ENCODE data around the gene SCNN1A. TPM values are rescaled to one million over a fixed set of nuclear protein-coding genes. Genes with fewer than 3 reads are reported as not detected.
A peak's percentile ranks its signal among the peaks of the same experiment; 100 is the strongest.

The SCNN1A gene
- total and polyA plus RNA-seq, 11 donors: 0.11 to 3.9 (median 0.43) TPM; not detected in 4

DNA sequence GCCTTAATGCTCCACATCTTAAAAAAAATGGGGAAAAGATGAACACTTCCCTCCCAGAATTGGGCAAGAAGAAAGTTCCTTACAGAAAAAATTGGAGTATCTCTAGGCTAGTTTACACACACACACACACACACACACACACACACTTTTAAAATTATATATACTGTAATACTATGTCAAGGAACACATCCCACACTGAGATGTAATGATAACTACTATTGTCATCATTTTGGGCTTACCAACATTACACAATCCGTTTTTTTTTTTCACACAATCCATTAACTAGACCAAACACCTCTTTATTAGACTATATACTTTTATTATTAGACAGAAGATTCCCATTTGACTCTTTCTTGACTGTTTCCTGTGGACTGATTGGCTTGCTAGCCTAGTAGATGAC lies 11.1 kb upstream of the SCNN1A start:
- H3K27me3 ChIP-seq: no peaks in the 10 kb centered on the region
- TF ChIP-seq POLR2A (IDR thresholded peaks at IDR 0.05): no peak
- TF ChIP-seq, protein P1, sequence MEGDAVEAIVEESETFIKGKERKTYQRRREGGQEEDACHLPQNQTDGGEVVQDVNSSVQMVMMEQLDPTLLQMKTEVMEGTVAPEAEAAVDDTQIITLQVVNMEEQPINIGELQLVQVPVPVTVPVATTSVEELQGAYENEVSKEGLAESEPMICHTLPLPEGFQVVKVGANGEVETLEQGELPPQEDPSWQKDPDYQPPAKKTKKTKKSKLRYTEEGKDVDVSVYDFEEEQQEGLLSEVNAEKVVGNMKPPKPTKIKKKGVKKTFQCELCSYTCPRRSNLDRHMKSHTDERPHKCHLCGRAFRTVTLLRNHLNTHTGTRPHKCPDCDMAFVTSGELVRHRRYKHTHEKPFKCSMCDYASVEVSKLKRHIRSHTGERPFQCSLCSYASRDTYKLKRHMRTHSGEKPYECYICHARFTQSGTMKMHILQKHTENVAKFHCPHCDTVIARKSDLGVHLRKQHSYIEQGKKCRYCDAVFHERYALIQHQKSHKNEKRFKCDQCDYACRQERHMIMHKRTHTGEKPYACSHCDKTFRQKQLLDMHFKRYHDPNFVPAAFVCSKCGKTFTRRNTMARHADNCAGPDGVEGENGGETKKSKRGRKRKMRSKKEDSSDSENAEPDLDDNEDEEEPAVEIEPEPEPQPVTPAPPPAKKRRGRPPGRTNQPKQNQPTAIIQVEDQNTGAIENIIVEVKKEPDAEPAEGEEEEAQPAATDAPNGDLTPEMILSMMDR (IDR thresholded peaks at IDR 0.05): no peak
- ATAC-seq (no peak), DNase-seq (no peak)
- H3K36me3 ChIP-seq: peaks cover 0 to 61% (median 51%) of the 10 kb centered on the region in 9 donors
- H3K27ac ChIP-seq: peak overlapping the region in 1 of 12 donors; percentile 48
- H3K4me1 ChIP-seq: peaks cover 0 to 70% (median 24%) of the 10 kb centered on the region in 12 donors
- H3K9me3 ChIP-seq: no peaks in the 10 kb centered on the region
- no peak overlapping the region for H3K4me3 ChIP-seq
- 73 to 84% (median 79%) methylated on average over 1 of the region's 1 CpG for WGBS, 4 donors
- intact Hi-C loops (cut with DNase I): loop anchor here in 1 of 10 donors (5.0 kb wide), 1 partner anchor 59 kb away; no protein-coding TSS in a partner anchor

DNA sequence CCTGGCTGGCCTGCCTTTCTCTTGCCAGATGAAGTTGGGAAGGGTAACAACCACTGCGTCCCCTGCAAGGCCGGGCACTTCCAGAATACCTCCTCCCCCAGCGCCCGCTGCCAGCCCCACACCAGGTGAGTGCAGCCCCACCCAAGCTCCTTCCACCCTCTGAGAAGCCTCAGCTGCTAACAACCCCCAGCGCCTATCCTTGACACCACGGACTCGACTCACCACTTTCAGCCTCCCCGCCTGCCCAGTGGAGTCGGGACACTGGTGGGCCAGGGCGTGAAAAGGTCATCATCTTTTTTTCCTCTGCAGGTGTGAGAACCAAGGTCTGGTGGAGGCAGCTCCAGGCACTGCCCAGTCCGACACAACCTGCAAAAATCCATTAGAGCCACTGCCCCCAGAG lies 10.7 kb upstream of the SCNN1A start:
- Histone ChIP-seq H3K4me1 (peaks cover 0 to 70% (median 24%) of the 10 kb centered on the region in 12 donors), H3K4me3 (no peak overlapping the region), H3K36me3 (peaks cover 0 to 56% (median 47%) of the 10 kb centered on the region in 9 donors), H3K27me3 (no peaks in the 10 kb centered on the region), H3K27ac (peak overlapping the region in 1 of 12 donors; percentile 48), H3K9me3 (no peaks in the 10 kb centered on the region)
- intact Hi-C loops (cut with DNase I): loop anchor here in 1 of 10 donors (5.0 kb wide), 1 partner anchor 59 kb away; no protein-coding TSS in a partner anchor
- ATAC-seq (no peak), DNase-seq (no peak)
- TF ChIP-seq POLR2A (IDR thresholded peaks at IDR 0.05): no peak
- TF ChIP-seq, protein P1 (IDR thresholded peaks at IDR 0.05): no peak
- 78 to 88% (median 85%) methylated on average over 10 to 11 of the region's 11 CpGs for WGBS, 4 donors

DNA sequence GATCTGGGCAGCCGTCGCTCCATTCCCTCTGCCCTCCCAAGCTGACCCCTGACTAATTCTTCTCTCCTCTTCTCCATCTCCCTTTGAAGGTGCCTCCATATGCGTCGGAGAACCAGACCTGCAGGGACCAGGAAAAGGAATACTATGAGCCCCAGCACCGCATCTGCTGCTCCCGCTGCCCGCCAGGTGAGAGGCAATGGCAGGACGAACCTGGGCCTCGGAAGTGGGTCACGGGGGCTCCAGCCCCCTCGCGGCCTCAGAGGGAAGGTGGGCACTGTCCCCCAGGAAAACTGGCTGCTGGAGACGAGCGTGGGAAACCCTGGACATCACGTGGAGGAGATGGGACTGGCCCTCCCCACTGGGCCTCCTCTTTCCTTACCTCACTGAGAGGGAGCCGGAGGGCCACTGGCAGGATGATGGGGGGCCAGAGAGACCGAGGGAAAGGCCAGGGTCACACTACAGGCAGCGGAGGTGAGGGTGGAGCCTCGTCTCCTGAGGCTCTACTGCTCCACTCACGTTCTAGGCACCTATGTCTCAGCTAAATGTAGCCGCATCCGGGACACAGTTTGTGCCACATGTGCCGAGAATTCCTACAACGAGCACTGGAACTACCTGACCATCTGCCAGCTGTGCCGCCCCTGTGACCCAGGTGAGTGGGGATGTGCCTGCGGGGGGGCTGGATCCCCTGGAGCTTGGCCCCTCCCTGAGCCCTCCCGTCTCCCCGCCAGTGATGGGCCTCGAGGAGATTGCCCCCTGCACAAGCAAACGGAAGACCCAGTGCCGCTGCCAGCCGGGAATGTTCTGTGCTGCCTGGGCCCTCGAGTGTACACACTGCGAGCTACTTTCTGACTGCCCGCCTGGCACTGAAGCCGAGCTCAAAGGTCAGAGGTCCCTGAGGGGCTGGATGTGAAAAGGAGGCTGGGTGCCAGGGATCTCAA lies 9.4 kb upstream of the SCNN1A start:
- 64 to 73% (median 69%) methylated on average over 33 to 36 of the region's 36 CpGs for WGBS, 4 donors
- peaks cover 0 to 68% (median 24%) of the 10 kb centered on the region in 12 donors for H3K4me1 ChIP-seq
- TF ChIP-seq POLR2A (IDR thresholded peaks at IDR 0.05): no peak
- TF ChIP-seq, protein P1 (IDR thresholded peaks at IDR 0.05): no peak
- H3K27ac ChIP-seq: peak overlapping the region; percentile 75 to 98 (median 94)
- H3K4me3 ChIP-seq: peak overlapping the region; percentile 45 to 92 (median 78)
- H3K36me3 ChIP-seq: peaks cover 0 to 44% (median 35%) of the 10 kb centered on the region in 9 donors
- intact Hi-C loops (cut with DNase I): loop anchor here in 7 of 10 donors (2.0 to 5.0 kb wide), 5 partner anchors 42 to 322 kb away; partner anchors contain the start of gene TNFRSF1A (in 2 of the 7)
- no peaks in the 10 kb centered on the region for H3K9me3 ChIP-seq
- H3K27me3 ChIP-seq: no peaks in the 10 kb centered on the region
- ATAC-seq (peak in 1 of 4 donors; percentile 6), DNase-seq (peak in 1 of 5 donors; percentile 53)

Data from heart left ventricle (tissue), 16 donors.